Retinal pigment epithelial cell (primary cell): Measurements from ENCODE around the gene KCNIP2.

Experiments
- DNase-seq: peaks from one replicate; pipeline ENCODE4 v3.0.0-alpha.2; 2010; ENCODE audit warnings: low read depth
- H3K4me3 ChIP-seq: 2 replicates; pipeline ENCODE4 v1.5.1; 2011; ENCODE audit warnings: mild to moderate bottlenecking, low read length, control low read depth, moderate library complexity
- CTCF ChIP-seq: conservative IDR thresholded peaks from 2 replicates; pipeline ENCODE4 v1.5.1; 2011; ENCODE audit warnings: low read depth, low read length, control low read depth, inconsistent platforms

The KCNIP2 gene

GRCh38 chr10:101886521-101887312 is 43.1 kb upstream of the KCNIP2 start:
- no peak overlapping the region for H3K4me3 ChIP-seq
- no peak for TF ChIP-seq CTCF
- DNase-seq, result no peak

GRCh38 chr10:101881036-101881774 is 37.6 kb upstream of the KCNIP2 start:
- no peak overlapping the region for H3K4me3 ChIP-seq
- DNase-seq, result no peak
- TF ChIP-seq CTCF, result no peak

GRCh38 chr10:101880232-101880573 is 36.6 kb upstream of the KCNIP2 start:
- DNase-seq, result no peak
- no peak for TF ChIP-seq CTCF
- no peak overlapping the region for H3K4me3 ChIP-seq

GRCh38 chr10:101879456-101880231 is 36.0 kb upstream of the KCNIP2 start:
- no peak for TF ChIP-seq CTCF
- no peak overlapping the region for H3K4me3 ChIP-seq
- DNase-seq, result no peak

GRCh38 chr10:101878869-101879268 is 35.3 kb upstream of the KCNIP2 start:
- H3K4me3 ChIP-seq, result no peak overlapping the region
- no peak for DNase-seq
- TF ChIP-seq CTCF, result no peak

- TF ChIP-seq CTCF, result no peak
- H3K4me3 ChIP-seq, result no peak overlapping the region
- no peak for DNase-seq
These were observed 31.6 kb upstream of the KCNIP2 start for GRCh38 chr10:101875068-101875688.
